Chondrocyte (in vitro differentiated cells): ENCODE measurements around the gene GPR160. TPM values are rescaled to one million over a fixed set of nuclear protein-coding genes. Genes with fewer than 3 reads are reported as not detected.

ENCODE experiments used
- DNase-seq: peaks from one replicate; pipeline ENCODE4 v3.0.0; 2021; ENCODE audit warnings: mixed read lengths, low spot score
- H3K27ac Mint-ChIP-seq: one replicate; pipeline ENCODE4 v1.8.0; 2021; ENCODE audit warnings: mild to moderate bottlenecking, moderate library complexity, mixed read lengths; ENCODE audit not compliant: unreplicated experiment
- H3K27me3 Mint-ChIP-seq: 2 replicates; pipeline ENCODE4 v1.8.0; 2021; ENCODE audit warnings: low read depth, mixed read lengths
- H3K36me3 Mint-ChIP-seq: 2 replicates; pipeline ENCODE4 v1.8.0; 2021; ENCODE audit warnings: low read depth, mixed read lengths
- H3K4me1 Mint-ChIP-seq: 2 replicates; pipeline ENCODE4 v1.8.0; 2021; ENCODE audit warnings: low read depth, mild to moderate bottlenecking, mixed read lengths
- H3K4me3 Mint-ChIP-seq: one replicate; pipeline ENCODE4 v1.8.0; 2021; ENCODE audit warnings: mild to moderate bottlenecking, moderate library complexity, mixed read lengths; ENCODE audit not compliant: unreplicated experiment
- H3K9me3 Mint-ChIP-seq: 2 replicates; pipeline ENCODE4 v1.8.0; 2021; ENCODE audit warnings: low read depth, mixed read lengths
- total RNA-seq: library from RNA; stranded (reverse); gene quantifications from 3 replicates; pipeline ENCODE4 v1.2.1, GENCODE V29; 2021
- TF ChIP-seq, protein P1 (sequence below): fragments of 200-600 bp; sonication (generic); IDR thresholded peaks from 2 replicates; pipeline ENCODE4 v1.5.0; 2021; ENCODE audit warnings: antibody characterized with exemption, mild to moderate bottlenecking, moderate library complexity

GPR160 gene
- total RNA-seq, 1 donor from 2014 or later: 0.37 TPM

DNA sequence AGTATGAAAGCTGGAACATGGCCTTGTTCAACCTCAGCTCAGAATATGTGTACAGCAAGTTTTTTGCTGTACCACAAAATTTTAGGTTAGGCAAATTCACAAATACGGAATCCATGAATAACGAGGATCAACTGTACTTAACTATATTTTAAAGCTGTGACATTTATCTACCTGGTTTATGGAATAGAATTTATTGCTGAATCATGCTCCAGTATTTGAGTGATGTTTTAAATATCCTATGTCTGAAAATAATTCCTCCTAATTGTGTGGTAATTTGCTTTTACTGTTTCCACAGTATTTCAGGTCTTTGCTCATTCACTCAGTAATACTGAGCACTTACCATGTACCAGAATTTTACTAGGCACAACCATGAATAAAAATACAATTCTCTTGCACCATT lies 41.7 kb upstream of the GPR160 start:
- TF ChIP-seq, protein P1, sequence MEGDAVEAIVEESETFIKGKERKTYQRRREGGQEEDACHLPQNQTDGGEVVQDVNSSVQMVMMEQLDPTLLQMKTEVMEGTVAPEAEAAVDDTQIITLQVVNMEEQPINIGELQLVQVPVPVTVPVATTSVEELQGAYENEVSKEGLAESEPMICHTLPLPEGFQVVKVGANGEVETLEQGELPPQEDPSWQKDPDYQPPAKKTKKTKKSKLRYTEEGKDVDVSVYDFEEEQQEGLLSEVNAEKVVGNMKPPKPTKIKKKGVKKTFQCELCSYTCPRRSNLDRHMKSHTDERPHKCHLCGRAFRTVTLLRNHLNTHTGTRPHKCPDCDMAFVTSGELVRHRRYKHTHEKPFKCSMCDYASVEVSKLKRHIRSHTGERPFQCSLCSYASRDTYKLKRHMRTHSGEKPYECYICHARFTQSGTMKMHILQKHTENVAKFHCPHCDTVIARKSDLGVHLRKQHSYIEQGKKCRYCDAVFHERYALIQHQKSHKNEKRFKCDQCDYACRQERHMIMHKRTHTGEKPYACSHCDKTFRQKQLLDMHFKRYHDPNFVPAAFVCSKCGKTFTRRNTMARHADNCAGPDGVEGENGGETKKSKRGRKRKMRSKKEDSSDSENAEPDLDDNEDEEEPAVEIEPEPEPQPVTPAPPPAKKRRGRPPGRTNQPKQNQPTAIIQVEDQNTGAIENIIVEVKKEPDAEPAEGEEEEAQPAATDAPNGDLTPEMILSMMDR: no peak
- Mint-ChIP-seq H3K27me3 (no peaks in the 10 kb centered on the region), H3K9me3 (no peaks in the 10 kb centered on the region), H3K4me3 (no peak overlapping the region), H3K36me3 (peaks cover 20% of the 10 kb centered on the region), H3K4me1 (peaks cover 2% of the 10 kb centered on the region), H3K27ac (no peak overlapping the region)
- no peak for DNase-seq

DNA sequence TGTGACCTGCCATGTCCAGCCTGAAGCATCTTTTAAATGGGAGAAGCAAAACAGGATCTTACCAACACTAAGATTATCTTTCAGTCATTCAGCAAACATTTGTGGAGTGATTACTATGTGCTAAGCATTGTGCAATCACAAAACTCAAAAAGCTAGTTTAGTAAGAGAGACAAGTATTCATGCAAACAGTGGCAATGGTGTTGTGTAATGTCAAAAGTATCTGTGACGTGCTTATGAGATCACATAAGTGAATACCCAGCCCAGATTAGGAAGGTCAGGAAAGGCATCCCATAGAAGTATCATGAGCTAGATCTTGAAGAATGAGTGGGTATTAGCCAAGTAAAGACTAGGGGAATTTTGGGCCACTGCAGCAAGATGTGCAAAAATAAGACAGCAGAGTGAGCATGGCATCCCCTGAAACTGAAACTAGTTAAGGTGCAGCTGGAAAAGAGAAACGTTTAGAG lies 39.1 kb upstream of the GPR160 start:
- Mint-ChIP-seq H3K36me3 (peaks cover 13% of the 10 kb centered on the region), H3K9me3 (no peaks in the 10 kb centered on the region), H3K4me3 (no peak overlapping the region), H3K27me3 (no peaks in the 10 kb centered on the region), H3K27ac (peak overlapping the region; percentile 32), H3K4me1 (peaks cover 2% of the 10 kb centered on the region)
- DNase-seq: no peak
- TF ChIP-seq, protein P1: no peak

DNA sequence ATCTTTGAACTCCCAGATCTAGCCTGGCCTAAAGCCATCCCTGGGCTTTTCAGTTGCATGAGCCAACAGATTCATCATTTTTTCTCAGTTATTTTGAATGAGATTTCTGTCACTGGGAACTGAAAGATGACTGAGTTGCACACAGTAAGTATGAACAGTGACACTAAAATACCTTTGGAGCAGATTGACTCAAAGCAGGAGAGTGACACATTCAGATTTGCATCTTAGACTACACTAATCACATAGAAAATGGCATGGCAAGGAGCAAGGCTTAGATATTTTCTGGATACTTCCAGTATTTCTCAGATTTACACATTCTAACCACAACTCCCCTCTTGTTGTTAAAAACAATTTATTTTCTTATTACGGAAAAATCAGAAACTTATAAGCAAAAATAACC lies 38.4 kb upstream of the GPR160 start:
- peaks cover 2% of the 10 kb centered on the region for H3K4me1 Mint-ChIP-seq
- H3K36me3 Mint-ChIP-seq: peaks cover 13% of the 10 kb centered on the region
- H3K4me3 Mint-ChIP-seq: no peak overlapping the region
- TF ChIP-seq, protein P1: no peak
- no peak for DNase-seq
- no peak overlapping the region for H3K27ac Mint-ChIP-seq
- H3K9me3 Mint-ChIP-seq: no peaks in the 10 kb centered on the region
- H3K27me3 Mint-ChIP-seq: no peaks in the 10 kb centered on the region

DNA sequence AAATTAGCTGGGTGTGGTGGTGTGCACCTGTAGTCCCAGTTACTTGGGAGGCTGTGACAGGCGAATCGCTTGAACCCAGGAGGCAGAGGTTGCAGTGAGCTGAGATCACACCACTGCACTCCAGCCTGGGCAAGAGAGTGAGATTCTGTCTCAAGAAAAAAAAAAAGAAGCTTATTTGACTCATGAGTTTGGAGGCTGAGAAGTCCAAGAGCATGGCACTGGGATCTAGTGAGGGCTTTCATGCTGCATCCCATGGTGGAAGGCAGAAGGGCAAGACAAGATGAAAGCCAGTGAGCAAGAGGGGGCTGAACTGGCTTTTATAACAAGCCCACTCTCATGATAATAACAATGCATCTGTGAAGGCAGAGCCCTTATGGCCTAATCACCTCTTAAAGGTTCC lies 37.7 kb upstream of the GPR160 start:
- no peak overlapping the region for H3K4me3 Mint-ChIP-seq
- no peaks in the 10 kb centered on the region for H3K27me3 Mint-ChIP-seq
- no peaks in the 10 kb centered on the region for H3K4me1 Mint-ChIP-seq
- H3K27ac Mint-ChIP-seq: no peak overlapping the region
- no peak for DNase-seq
- TF ChIP-seq, protein P1: no peak
- no peaks in the 10 kb centered on the region for H3K9me3 Mint-ChIP-seq
- H3K36me3 Mint-ChIP-seq: peaks cover 13% of the 10 kb centered on the region

DNA sequence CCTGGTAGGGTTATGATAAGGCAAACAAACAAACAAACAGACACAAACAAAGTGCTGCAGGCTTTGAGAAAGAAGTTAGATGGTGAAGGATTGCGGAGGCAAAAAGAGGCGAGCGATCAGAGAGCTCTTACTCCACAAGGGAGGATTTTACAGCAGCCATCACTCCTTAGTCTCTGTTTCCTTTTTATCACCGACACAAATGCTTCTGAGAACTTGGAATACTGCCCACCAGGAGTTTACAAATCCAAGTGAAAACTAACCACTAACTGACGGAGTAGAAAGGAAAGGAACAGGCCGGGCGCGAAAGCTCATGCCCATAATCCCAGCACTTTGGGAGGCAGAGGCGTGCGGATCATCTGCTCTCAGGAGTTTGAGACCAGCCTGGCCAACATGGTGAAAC lies 35.6 kb upstream of the GPR160 start:
- Mint-ChIP-seq H3K4me3 (no peak overlapping the region), H3K4me1 (no peaks in the 10 kb centered on the region), H3K27ac (no peak overlapping the region), H3K27me3 (no peaks in the 10 kb centered on the region), H3K9me3 (no peaks in the 10 kb centered on the region), H3K36me3 (peaks cover 7% of the 10 kb centered on the region)
- DNase-seq: no peak
- TF ChIP-seq, protein P1: no peak
